Stimulated activated naive CD4-positive, alpha-beta T cell treated with Interleukin-2 at 50 U/mL for 16 hours (primary cell): Measurements from ENCODE around the gene TMED10.

Source experiments
- DNase-seq: peaks from one replicate; lab custom pipeline; 2025; lab: John Stamatoyannopoulos, UW

The TMED10 gene

DNA sequence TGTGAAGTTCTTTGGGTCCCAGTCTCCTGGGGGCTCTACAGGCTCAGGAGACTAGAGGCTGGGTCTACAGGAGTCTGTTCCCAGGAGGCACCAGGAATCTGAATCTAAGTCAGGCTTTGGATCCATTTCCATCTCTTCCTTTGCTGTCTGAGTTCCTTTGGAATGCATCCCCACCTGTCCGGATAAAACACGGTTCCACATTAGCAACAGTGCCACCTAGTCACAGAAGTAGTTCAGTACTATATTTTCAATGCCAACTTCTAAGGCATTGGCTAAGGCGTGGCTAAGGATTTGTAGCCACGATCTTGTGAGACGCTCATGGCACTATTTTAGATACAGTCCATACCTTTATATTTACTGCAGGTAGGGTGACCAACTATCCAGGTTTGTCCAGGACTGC lies 91.9 kb downstream of the TMED10 start:
- no peak for DNase-seq

GRCh38 chr14:75083271-75083670 lies 93.1 kb downstream of the TMED10 start:
- no peak for DNase-seq

DNA sequence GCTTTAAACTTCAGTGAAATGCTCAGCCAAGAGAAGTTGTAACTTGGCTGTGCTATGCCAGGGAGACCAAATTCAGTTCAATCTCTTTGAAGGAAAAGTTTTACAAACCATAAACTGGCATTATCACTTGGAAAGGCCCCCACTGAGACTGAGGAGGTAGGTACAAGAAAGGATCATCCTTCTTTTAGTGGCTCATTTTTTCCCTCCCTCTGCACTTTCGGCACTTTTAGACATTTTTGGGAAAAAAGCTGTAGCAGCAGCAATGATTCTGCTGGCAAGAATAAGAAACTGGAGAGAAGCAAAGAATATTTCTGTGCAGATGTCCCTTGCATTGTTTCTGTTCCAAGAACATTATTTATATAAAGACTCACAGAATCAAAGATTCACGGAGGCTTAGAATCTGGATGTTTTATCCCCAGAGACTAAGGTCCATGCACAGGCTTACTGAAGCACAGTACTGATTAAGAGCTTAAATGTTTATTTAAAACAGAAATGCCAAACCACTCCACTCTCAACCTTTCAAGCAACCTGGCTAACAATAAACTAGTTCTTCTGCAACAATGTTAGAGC lies 94.7 kb downstream of the TMED10 start:
- DNase-seq = no peak
